Trophoblast cell (in vitro differentiated cells and primary cell): Measurements from ENCODE around the gene ARHGAP23.
A peak's percentile ranks its signal among the peaks of the same experiment; 100 is the strongest.

ENCODE experiments used
- DNase-seq, 2 donors: peaks; one replicate each; pipeline ENCODE4 v3.0.0-alpha.2; 2016
- H2AFZ ChIP-seq: 2 replicates; pipeline ENCODE4 v1.6.1; 2013; ENCODE audit warnings: low read length, moderate library complexity, mild to moderate bottlenecking; ENCODE audit not compliant: insufficient read depth, poor library complexity
- H2AK5ac ChIP-seq: 2 replicates; pipeline ENCODE4 v1.6.1; 2013; ENCODE audit warnings: mild to moderate bottlenecking, low read length
- H2BK120ac ChIP-seq: 2 replicates; pipeline ENCODE4 v1.6.1; 2013; ENCODE audit warnings: low read length, mild to moderate bottlenecking, moderate library complexity; ENCODE audit not compliant: insufficient read depth, poor library complexity
- H2BK12ac ChIP-seq: 2 replicates; pipeline ENCODE4 v1.6.1; 2013; ENCODE audit warnings: mild to moderate bottlenecking, low read length, moderate library complexity
- H2BK5ac ChIP-seq: 2 replicates; pipeline ENCODE4 v1.6.1; 2013; ENCODE audit warnings: low read length, low read depth, moderate library complexity, mild to moderate bottlenecking; ENCODE audit not compliant: poor library complexity
- H3K14ac ChIP-seq: 2 replicates; pipeline ENCODE4 v1.6.1; 2013; ENCODE audit warnings: mild to moderate bottlenecking, low read length
- H3K18ac ChIP-seq: 2 replicates; pipeline ENCODE4 v1.6.1; 2013; ENCODE audit warnings: mild to moderate bottlenecking, low read length
- H3K23ac ChIP-seq: 2 replicates; pipeline ENCODE4 v1.6.1; 2013; ENCODE audit warnings: low read length
- H3K27ac ChIP-seq: 2 replicates; pipeline ENCODE4 v1.5.1; 2013; ENCODE audit warnings: low read depth, mild to moderate bottlenecking, inconsistent platforms, low read length, moderate library complexity
- H3K27me3 ChIP-seq: 2 replicates; pipeline ENCODE4 v1.6.1; 2013; ENCODE audit warnings: inconsistent platforms, mild to moderate bottlenecking, low read length, moderate library complexity; ENCODE audit not compliant: insufficient read depth
- H3K36me3 ChIP-seq, 2 experiments: 1 replicate in 1 of 2; 2 replicates in 1 of 2; pipeline ENCODE4 v1.6.1; 2013; ENCODE audit warnings: low read length in 2 of 2, mild to moderate bottlenecking in 2 of 2, moderate library complexity in 1 of 2; ENCODE audit not compliant: insufficient read depth in 2 of 2, control insufficient read depth in 1 of 2
- H3K4ac ChIP-seq: 2 replicates; pipeline ENCODE4 v1.6.1; 2013; ENCODE audit warnings: low read depth, mild to moderate bottlenecking, low read length, moderate library complexity
- H3K4me1 ChIP-seq, 2 experiments: 1 replicate in 1 of 2; 2 replicates in 1 of 2; pipeline ENCODE4 v1.6.1; 2013; ENCODE audit warnings: low read length in 2 of 2, mild to moderate bottlenecking in 2 of 2, moderate library complexity in 1 of 2; ENCODE audit not compliant: insufficient read depth in 2 of 2, control insufficient read depth in 1 of 2
- H3K4me2 ChIP-seq: 2 replicates; pipeline ENCODE4 v1.6.1; 2013; ENCODE audit warnings: inconsistent platforms, mild to moderate bottlenecking, low read length, moderate library complexity
- H3K4me3 ChIP-seq: 2 replicates; pipeline ENCODE4 v1.5.1; 2013; ENCODE audit warnings: mild to moderate bottlenecking, low read depth, low read length, inconsistent platforms
- H3K79me1 ChIP-seq: one replicate; pipeline ENCODE4 v1.6.1; 2013; ENCODE audit warnings: low read length
- H3K79me2 ChIP-seq: 2 replicates; pipeline ENCODE4 v1.6.1; 2013; ENCODE audit warnings: low read length, mild to moderate bottlenecking; ENCODE audit not compliant: control insufficient read depth, insufficient read depth, poor library complexity
- H3K9ac ChIP-seq: 2 replicates; pipeline ENCODE4 v1.6.1; 2013; ENCODE audit warnings: mild to moderate bottlenecking, low read length
- H3K9me3 ChIP-seq: 2 replicates; pipeline ENCODE4 v1.6.1; 2013; ENCODE audit warnings: low read depth, mild to moderate bottlenecking, control low read depth, inconsistent platforms, low read length; ENCODE audit not compliant: insufficient read depth
- H4K12ac ChIP-seq: 2 replicates; pipeline ENCODE4 v1.6.1; 2013; ENCODE audit warnings: low read depth, mild to moderate bottlenecking, low read length, moderate library complexity
- H4K8ac ChIP-seq: 2 replicates; pipeline ENCODE4 v1.6.1; 2013; ENCODE audit warnings: low read depth, mild to moderate bottlenecking, low read length, moderate library complexity
- H4K91ac ChIP-seq: one replicate; pipeline ENCODE4 v1.6.1; 2013; ENCODE audit warnings: low read depth, mild to moderate bottlenecking, low read length, moderate library complexity
- WGBS: extraction: QIAGEN DNeasy Blood & Tissue Kit; methylation state at CpG from one replicate; pipeline ENCODE4 v1.1.7; 2013; ENCODE audit warnings: missing lambda C conversion rate; ENCODE audit not compliant: insufficient read length, insufficient coverage; ENCODE audit errors: extremely low coverage; 5-methylcytosine and 5-hydroxymethylcytosine counted together

The ARHGAP23 gene

GRCh38 chr17:38419508-38419981, 8.7 kb upstream of the ARHGAP23 start:
- DNase-seq = no peak
- peaks cover 2% of the 10 kb centered on the region for H3K79me2 ChIP-seq
- no peak overlapping the region for H4K8ac ChIP-seq
- WGBS = no CpG with 5 or more reads among the region's 10 CpGs
- H2BK120ac ChIP-seq = no peak overlapping the region
- H3K23ac ChIP-seq = no peak overlapping the region
- no peak overlapping the region for H2AFZ ChIP-seq
- peak overlapping the region; percentile 55 for H3K4me2 ChIP-seq
- no peak overlapping the region for H3K18ac ChIP-seq
- H2BK12ac ChIP-seq = no peak overlapping the region
- no peak overlapping the region for H3K4ac ChIP-seq
- peaks cover 28% of the 10 kb centered on the region for H3K27me3 ChIP-seq
- no peak overlapping the region for H3K27ac ChIP-seq
- peaks cover 3% of the 10 kb centered on the region for H3K79me1 ChIP-seq
- peaks cover 4% of the 10 kb centered on the region for H3K9me3 ChIP-seq
- H3K4me1 ChIP-seq = peaks cover 2 to 3% of the 10 kb centered on the region in 2 experiments
- no peak overlapping the region for H4K91ac ChIP-seq
- no peak overlapping the region for H4K12ac ChIP-seq
- no peak overlapping the region for H3K14ac ChIP-seq
- no peak overlapping the region for H2BK5ac ChIP-seq
- H3K4me3 ChIP-seq = no peak overlapping the region
- no peaks in the 10 kb centered on the region for H3K36me3 ChIP-seq
- no peak overlapping the region for H2AK5ac ChIP-seq
- no peak overlapping the region for H3K9ac ChIP-seq

GRCh38 chr17:38420518-38420917, 7.7 kb upstream of the ARHGAP23 start:
- no peak overlapping the region for H4K91ac ChIP-seq
- H3K79me1 ChIP-seq = no peaks in the 10 kb centered on the region
- H3K27me3 ChIP-seq = peaks cover 28% of the 10 kb centered on the region
- H2AFZ ChIP-seq = no peak overlapping the region
- peaks cover 0 to 2% of the 10 kb centered on the region in 2 experiments for H3K4me1 ChIP-seq
- H3K4ac ChIP-seq = no peak overlapping the region
- H3K4me2 ChIP-seq = no peak overlapping the region
- no peak overlapping the region for H3K23ac ChIP-seq
- H3K9me3 ChIP-seq = peaks cover 4% of the 10 kb centered on the region
- H4K8ac ChIP-seq = no peak overlapping the region
- no peak overlapping the region for H2BK120ac ChIP-seq
- H3K18ac ChIP-seq = no peak overlapping the region
- no peak overlapping the region for H3K14ac ChIP-seq
- no peak overlapping the region for H2AK5ac ChIP-seq
- no peak overlapping the region for H2BK5ac ChIP-seq
- no peak overlapping the region for H4K12ac ChIP-seq
- WGBS = no CpG with 5 or more reads among the region's 6 CpGs
- no peaks in the 10 kb centered on the region for H3K79me2 ChIP-seq
- H3K9ac ChIP-seq = no peak overlapping the region
- no peak for DNase-seq
- no peak overlapping the region for H2BK12ac ChIP-seq
- no peak overlapping the region for H3K27ac ChIP-seq
- no peak overlapping the region for H3K4me3 ChIP-seq
- no peaks in the 10 kb centered on the region for H3K36me3 ChIP-seq

- no peak overlapping the region for H3K9ac ChIP-seq
- WGBS = no CpG with 5 or more reads among the region's 14 CpGs
- peaks cover 4% of the 10 kb centered on the region for H3K9me3 ChIP-seq
Observed at GRCh38 chr17:38421171-38421841, 7.0 kb upstream of the ARHGAP23 start.

GRCh38 chr17:38421871-38422827, 6.1 kb upstream of the ARHGAP23 start:
- no peak overlapping the region for H4K91ac ChIP-seq
- no CpG with 5 or more reads among the region's 17 CpGs for WGBS
- H3K4me2 ChIP-seq = no peak overlapping the region
- H2BK120ac ChIP-seq = no peak overlapping the region
- DNase-seq = no peak
- H3K4me3 ChIP-seq = no peak overlapping the region
- H2AK5ac ChIP-seq = no peak overlapping the region
- no peak overlapping the region for H3K27ac ChIP-seq
- H3K79me1 ChIP-seq = no peaks in the 10 kb centered on the region
- H3K9me3 ChIP-seq = peaks cover 2% of the 10 kb centered on the region
- H3K36me3 ChIP-seq = no peaks in the 10 kb centered on the region
- H2AFZ ChIP-seq = no peak overlapping the region
- H3K18ac ChIP-seq = no peak overlapping the region
- H3K23ac ChIP-seq = no peak overlapping the region
- H3K4ac ChIP-seq = no peak overlapping the region
- no peaks in the 10 kb centered on the region for H3K79me2 ChIP-seq
- no peak overlapping the region for H4K8ac ChIP-seq
- peaks cover 28% of the 10 kb centered on the region for H3K27me3 ChIP-seq
- no peak overlapping the region for H3K14ac ChIP-seq
- no peak overlapping the region for H2BK12ac ChIP-seq
- no peak overlapping the region for H3K9ac ChIP-seq
- H3K4me1 ChIP-seq = peaks cover 0 to 2% of the 10 kb centered on the region in 2 experiments
- no peak overlapping the region for H2BK5ac ChIP-seq
- H4K12ac ChIP-seq = no peak overlapping the region

More at GRCh38 chr17:38421171-38421841, 7.0 kb upstream of the ARHGAP23 start:
- H3K79me1 ChIP-seq = no peaks in the 10 kb centered on the region
- no peak overlapping the region for H3K4ac ChIP-seq
- no peak overlapping the region for H4K12ac ChIP-seq
- no peak overlapping the region for H3K18ac ChIP-seq
- no peak overlapping the region for H2AFZ ChIP-seq
- H2AK5ac ChIP-seq = no peak overlapping the region
- H3K4me2 ChIP-seq = no peak overlapping the region
- H4K8ac ChIP-seq = no peak overlapping the region
- no peak overlapping the region for H4K91ac ChIP-seq
- DNase-seq = no peak
- no peak overlapping the region for H3K4me3 ChIP-seq
- no peak overlapping the region for H3K27ac ChIP-seq
- H2BK120ac ChIP-seq = no peak overlapping the region
- peaks cover 0 to 2% of the 10 kb centered on the region in 2 experiments for H3K4me1 ChIP-seq
- H3K14ac ChIP-seq = no peak overlapping the region
- no peaks in the 10 kb centered on the region for H3K36me3 ChIP-seq
- H3K27me3 ChIP-seq = peaks cover 28% of the 10 kb centered on the region
- no peaks in the 10 kb centered on the region for H3K79me2 ChIP-seq
- H3K23ac ChIP-seq = no peak overlapping the region
- H2BK5ac ChIP-seq = no peak overlapping the region
- H2BK12ac ChIP-seq = no peak overlapping the region
